Measurements from ENCODE around the gene IVD. TPM values are rescaled to one million over a fixed set of nuclear protein-coding genes. Genes with fewer than 3 reads are reported as not detected.

The IVD gene
- total RNA-seq, 1 donor from 2014 or later, result 44.3 TPM

DNA sequence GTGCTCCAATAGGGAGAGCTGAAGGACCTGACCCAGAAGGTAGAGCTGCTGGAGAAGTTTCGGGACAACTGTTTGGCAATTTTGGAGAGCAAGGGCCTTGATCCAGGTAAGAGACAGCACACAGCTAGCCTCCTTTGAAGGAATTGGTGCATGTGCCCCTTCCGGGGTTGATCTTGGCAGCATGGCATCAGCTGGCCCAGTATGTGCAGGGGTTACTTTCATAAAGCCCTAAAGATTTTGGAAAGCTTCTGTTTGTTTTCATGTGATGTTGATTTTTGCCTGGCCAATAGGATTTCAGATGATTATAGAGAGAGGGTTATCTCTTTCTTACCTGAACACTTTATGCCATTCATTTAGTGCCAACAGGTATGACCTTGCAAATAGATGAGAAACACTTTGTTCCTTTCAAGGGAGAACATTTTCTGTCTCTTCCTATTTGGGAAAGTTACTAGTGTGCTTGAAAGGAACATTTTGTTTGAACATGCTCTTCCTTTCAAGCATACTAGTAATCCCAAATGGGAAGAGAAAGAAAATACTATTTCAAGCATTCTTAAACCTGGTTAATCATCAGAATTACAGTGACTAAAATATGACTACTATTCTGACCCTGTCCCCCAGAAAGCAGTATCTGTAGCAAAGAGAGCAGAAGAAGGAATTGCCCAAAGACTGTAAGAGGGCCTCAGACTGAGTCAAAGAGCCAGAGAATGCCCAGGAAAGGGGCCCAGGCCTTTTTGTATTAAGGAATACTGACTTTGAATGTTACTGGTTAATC lies 15.6 kb upstream of the IVD start:
- no peak overlapping the region for H3K27ac Mint-ChIP-seq (ENCODE audit: unreplicated experiment)
- no peaks in the 10 kb centered on the region for H3K9me3 Mint-ChIP-seq (ENCODE audit: unreplicated experiment)
- H3K4me1 Mint-ChIP-seq (ENCODE audit: low read depth, unreplicated experiment), result peaks cover 2% of the 10 kb centered on the region
- H3K4me3 Mint-ChIP-seq (ENCODE audit: unreplicated experiment), result no peak overlapping the region
- no peak for DNase-seq
- H3K27me3 Mint-ChIP-seq (ENCODE audit: unreplicated experiment), result peaks cover 5% of the 10 kb centered on the region
- peaks cover 4% of the 10 kb centered on the region for H3K36me3 Mint-ChIP-seq (ENCODE audit: unreplicated experiment)
- TF ChIP-seq, protein P1, sequence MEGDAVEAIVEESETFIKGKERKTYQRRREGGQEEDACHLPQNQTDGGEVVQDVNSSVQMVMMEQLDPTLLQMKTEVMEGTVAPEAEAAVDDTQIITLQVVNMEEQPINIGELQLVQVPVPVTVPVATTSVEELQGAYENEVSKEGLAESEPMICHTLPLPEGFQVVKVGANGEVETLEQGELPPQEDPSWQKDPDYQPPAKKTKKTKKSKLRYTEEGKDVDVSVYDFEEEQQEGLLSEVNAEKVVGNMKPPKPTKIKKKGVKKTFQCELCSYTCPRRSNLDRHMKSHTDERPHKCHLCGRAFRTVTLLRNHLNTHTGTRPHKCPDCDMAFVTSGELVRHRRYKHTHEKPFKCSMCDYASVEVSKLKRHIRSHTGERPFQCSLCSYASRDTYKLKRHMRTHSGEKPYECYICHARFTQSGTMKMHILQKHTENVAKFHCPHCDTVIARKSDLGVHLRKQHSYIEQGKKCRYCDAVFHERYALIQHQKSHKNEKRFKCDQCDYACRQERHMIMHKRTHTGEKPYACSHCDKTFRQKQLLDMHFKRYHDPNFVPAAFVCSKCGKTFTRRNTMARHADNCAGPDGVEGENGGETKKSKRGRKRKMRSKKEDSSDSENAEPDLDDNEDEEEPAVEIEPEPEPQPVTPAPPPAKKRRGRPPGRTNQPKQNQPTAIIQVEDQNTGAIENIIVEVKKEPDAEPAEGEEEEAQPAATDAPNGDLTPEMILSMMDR (IDR thresholded peaks at IDR 0.05; ENCODE audit: partially characterized antibody, unreplicated experiment), result no peak

DNA sequence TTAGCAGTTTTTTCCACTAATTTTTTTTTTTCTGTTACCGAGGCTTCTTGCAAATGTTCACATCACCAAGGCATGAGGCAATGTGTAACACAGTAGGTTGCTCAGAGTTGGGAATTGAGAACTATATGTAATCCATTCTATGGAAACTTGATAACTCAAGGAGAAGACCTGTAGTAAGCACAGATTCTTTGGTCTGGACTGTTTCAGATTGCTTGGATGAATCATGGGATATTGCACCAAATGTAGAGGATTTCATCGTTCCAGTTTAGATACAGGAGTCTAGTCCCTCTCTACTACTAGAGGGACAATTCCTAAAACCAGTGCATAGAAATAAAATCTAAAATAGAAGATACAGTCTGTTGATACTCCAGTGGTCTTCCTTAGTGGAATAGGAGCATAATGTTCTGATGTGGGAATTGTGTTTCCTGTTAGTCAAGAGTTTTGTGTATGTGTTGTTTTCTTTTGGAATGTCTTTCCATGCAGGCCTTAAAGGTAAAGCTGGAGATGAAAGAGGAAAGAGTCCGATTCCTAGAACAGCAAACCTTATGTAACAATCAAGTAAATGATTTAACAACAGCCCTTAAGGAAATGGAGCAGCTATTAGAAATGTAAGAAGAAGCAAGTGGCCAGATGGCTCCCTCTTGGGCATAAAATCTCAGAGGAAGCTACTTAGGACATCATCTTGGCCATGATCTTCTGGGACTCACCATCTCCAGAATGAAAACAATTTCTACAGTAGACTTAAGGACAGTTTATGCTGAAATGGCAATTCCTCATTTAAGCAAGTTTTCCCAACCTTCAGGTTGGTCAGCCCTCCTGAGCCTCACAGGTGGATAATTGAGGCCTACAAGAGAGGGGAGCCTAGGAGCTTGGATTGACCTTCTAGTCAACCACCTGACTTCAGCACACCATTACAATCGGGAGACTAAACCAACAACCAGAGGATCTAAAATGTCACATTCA lies 12.3 kb upstream of the IVD start:
- Mint-ChIP-seq H3K27ac (ENCODE audit: unreplicated experiment) (no peak overlapping the region), H3K36me3 (ENCODE audit: unreplicated experiment) (peaks cover 4% of the 10 kb centered on the region), H3K4me1 (ENCODE audit: low read depth, unreplicated experiment) (no peaks in the 10 kb centered on the region), H3K27me3 (ENCODE audit: unreplicated experiment) (peaks cover 2% of the 10 kb centered on the region), H3K9me3 (ENCODE audit: unreplicated experiment) (no peaks in the 10 kb centered on the region), H3K4me3 (ENCODE audit: unreplicated experiment) (no peak overlapping the region)
- no peak for DNase-seq
- TF ChIP-seq, protein P1 (IDR thresholded peaks at IDR 0.05; ENCODE audit: partially characterized antibody, unreplicated experiment), result no peak

DNA sequence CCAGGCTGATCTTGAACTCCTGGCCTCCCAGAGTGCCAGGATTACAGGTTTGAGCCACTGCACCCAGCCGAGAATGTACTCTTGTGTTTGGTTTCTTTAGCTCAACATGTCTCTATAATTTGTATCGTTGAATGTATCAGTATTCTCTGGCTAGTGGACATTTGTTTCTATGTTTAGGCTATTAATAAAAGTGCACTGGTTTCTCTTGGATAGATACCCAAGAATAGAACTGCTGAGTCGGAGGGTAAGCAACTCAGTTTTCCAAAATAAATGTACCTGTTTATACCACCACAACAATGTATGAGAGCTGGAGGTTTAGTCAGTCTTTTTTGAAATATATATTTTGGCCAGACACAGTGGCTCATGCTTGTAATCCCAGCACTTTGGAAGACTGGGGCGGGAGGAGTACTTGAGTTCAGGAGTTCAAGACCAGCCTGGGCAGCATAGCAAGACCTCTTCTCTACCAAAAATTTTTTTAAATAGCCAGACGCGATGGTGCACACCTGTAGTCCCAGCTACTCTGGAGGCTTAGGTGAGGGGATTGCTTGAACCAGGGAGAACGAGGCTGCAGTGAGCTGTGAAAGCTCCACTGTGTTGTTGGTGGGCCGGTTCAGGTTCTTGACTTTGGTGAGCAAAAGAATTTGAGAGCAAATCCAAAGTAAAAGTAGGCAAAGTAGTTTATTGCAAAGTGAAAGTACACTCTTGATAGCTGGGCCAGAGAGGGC lies 7.7 kb upstream of the IVD start:
- H3K9me3 Mint-ChIP-seq (ENCODE audit: unreplicated experiment), result no peaks in the 10 kb centered on the region
- H3K4me3 Mint-ChIP-seq (ENCODE audit: unreplicated experiment), result no peak overlapping the region
- no peak for DNase-seq
- H3K4me1 Mint-ChIP-seq (ENCODE audit: low read depth, unreplicated experiment), result no peaks in the 10 kb centered on the region
- H3K36me3 Mint-ChIP-seq (ENCODE audit: unreplicated experiment), result peaks cover 4% of the 10 kb centered on the region
- TF ChIP-seq, protein P1 (IDR thresholded peaks at IDR 0.05; ENCODE audit: partially characterized antibody, unreplicated experiment), result no peak
- H3K27ac Mint-ChIP-seq (ENCODE audit: unreplicated experiment), result no peak overlapping the region
- H3K27me3 Mint-ChIP-seq (ENCODE audit: unreplicated experiment), result no peaks in the 10 kb centered on the region

DNA sequence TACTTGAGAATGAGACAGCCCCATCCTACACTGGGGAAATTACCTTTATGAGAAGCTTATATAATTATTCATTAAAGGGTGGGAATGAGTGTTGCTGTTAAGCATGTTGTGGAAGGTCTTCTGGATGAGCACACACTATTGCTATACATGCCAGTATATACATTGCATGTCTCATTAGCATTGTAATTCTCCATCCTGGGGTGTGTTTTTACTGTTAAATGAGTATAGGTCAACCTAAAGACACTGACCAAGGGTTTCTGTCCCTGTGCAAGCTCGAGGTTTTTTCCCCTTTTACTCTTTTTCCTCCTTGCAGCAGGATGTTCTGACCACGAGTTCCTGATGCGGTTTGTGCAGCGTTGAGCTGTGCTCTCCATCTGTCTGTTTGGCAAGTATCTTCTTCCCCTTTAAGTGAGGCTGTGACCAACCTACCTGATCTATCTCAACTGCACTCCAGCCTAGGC lies 7.2 kb upstream of the IVD start:
- Mint-ChIP-seq H3K9me3 (ENCODE audit: unreplicated experiment) (no peaks in the 10 kb centered on the region), H3K36me3 (ENCODE audit: unreplicated experiment) (peaks cover 4% of the 10 kb centered on the region)
- TF ChIP-seq, protein P1 (IDR thresholded peaks at IDR 0.05; ENCODE audit: partially characterized antibody, unreplicated experiment), result no peak

More for the DNA sequence above, 7.2 kb upstream of the IVD start:
- no peak for DNase-seq
- Mint-ChIP-seq H3K4me3 (ENCODE audit: unreplicated experiment) (no peak overlapping the region), H3K4me1 (ENCODE audit: low read depth, unreplicated experiment) (no peaks in the 10 kb centered on the region), H3K27ac (ENCODE audit: unreplicated experiment) (no peak overlapping the region), H3K27me3 (ENCODE audit: unreplicated experiment) (no peaks in the 10 kb centered on the region)
